ENCODE measurements around the gene LMX1B.

The LMX1B gene

DNA sequence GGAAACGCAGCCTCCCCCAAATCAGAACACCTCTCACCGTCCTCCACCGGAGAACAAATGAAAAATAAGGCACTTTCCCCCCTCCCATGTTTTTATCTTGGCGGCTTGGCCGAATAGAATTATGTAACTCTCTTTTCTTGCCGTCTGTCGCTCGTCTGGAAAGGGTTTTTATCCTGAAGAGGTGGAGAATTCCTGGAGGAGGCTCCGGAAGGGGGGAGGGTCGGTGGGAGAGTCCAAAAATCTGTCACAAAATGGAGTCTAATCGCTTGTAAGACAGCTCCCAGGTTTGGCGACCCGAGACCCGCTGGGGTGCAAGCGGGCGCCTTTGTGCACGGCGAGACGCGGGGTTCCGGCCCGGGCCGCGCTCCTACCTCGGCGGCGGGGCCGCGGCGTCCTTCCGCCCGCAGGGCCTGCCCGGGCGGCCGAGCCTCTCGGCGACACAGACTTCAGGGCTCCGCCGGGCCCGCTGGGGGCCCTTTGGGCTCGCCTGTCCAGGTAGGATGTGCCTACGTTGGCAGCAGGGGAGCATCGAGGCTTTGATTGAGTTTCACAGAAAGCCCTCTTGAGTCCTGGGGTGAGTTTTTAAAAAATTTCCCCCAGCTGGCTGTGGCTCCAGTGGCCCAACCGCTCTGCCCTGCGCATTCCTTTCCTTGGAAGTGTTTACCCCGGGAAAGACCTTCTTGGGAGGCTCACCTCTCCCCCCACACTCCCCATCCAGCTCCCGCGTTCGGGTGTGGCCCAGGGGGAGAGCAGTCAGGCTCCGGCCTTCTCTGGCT lies 5.0 kb downstream of the LMX1B start:
- DNase-seq: no peak

DNA sequence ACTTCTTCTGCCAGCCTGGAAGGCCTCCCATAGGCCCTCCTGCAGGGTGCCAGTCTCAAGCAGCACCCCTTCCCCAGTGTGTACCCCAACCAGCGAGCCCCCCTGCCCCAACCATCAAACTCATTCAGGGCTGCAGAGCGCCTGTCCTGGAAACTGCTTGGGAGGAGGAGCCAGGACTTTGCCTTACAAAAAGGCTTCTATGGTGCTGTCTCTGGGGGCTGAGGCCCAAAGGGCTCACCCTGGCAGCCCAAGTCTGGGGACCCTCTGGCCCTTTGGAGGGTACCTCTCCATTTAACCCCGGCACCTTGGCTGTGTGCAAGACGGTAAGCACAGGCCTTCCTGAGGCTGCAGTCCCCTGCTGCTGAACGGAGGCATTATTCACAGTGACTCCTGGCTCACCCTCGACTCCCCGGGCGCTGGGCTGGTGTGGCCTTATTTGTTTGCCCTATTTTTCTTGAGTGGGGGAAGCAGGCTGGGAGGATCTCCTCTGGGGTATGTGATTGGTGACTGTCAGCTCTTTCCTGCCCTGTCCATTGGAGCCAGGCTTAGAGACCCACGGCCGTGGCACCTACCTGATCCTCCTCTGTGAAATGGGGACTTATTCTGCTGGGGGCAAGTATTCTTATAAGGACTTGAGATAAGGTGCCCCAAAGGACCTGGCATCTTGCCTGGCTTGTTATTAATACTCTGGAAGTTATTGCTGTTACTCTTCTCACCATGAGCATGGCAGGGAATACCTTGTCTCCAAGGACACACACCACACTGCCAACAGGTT lies 5.8 kb downstream of the LMX1B start:
- no peak for DNase-seq

DNA sequence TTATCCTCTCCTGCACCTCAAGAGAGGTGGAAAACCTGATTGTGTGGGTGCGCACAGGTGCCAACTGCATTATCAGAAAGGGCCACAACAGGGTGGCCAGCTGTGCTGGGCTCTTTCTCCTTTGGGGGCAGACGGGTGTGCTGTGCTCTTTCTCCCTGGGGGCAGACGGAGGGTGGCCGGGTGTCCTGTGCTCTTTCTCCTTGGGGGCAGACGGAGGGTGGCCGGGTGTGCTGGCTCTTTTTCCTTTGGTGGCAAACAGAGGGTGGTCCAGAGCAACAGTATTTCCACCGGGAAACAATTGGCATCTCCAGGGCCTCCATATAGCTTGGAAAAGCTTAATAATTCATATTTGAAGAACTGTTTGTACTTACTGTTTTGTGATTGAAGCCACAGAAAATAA lies 6.8 kb downstream of the LMX1B start:
- DNase-seq: no peak

DNA sequence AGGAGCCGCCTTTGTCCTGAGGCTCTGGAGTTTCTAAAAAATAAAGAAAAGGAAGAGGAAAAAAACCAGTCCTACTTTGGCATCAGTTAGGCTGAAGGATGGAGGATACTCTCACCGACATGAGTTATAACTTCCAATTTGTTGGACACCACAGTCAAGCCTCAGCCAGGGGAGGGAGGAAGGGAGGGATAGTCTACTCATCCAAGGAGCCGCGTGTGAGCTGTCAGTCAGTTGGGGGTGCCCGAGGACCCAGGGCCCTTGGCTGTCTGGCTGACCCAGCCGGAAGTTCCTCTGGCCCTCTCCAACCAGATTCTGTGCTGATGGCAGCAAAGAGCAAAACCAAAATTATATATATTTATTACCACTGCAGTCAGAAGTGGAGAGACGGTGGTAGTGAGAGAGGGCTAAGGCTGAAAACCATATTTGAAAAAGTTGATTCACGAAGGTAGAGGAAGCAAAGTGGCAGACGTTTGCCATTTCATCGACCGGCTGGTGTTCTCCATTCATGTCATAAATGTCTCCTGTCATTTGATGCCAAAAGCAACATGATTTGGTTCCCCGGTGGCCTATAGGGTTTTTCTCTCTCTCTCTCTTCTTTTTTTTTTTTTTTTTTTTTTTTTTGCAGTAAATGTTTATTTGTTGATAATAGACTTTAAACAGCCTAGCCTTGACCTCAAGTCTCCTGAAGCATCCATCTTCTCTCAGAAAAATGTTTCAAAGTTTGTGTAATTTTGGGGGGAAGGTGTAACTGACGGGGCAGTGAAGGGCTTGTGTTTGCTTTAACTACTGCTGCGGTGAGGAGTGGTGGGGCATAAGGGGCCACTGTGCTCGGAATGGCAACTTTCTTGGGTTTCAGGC lies 7.6 kb downstream of the LMX1B start:
- no peak for DNase-seq

DNA sequence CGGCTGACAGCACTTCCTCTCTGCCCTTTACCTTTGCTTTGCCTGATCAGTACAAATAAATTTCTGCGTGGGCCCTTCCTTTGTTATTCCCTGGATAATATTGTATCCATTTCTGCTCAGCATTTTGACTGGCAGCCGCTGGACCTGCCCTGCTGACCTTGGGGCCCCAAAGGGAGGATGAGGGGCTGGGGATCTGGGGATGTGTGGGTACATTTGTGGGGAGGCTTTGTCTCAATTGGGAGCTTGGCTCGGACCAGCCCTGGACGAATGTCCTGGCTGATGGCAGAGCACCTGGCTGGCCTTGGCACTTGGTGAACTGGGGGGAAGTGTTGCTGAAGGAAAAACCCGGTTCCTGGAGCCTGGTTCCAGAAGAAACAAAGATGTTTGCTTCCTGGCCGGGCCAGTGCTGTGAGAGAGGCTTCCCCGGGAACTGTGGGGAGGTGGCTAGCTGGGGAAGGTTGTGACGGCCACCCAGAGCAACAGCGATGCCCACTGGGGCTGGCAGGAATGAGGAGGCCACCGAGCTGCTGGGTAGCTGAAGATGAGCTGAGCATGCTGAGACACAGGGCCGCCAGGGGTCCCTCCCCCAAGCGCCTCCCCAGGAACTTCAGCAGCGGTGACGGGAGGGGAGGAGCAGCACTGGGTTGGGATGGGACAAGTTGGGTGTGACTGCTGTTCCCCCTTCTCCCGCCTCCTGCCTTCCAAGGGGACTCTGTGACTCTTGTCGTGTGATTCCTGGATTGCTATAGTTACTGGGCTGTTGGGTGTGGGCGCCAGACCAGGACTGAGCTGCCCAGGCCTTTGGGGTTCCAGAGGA lies 8.4 kb downstream of the LMX1B start:
- DNase-seq: no peak

DNA sequence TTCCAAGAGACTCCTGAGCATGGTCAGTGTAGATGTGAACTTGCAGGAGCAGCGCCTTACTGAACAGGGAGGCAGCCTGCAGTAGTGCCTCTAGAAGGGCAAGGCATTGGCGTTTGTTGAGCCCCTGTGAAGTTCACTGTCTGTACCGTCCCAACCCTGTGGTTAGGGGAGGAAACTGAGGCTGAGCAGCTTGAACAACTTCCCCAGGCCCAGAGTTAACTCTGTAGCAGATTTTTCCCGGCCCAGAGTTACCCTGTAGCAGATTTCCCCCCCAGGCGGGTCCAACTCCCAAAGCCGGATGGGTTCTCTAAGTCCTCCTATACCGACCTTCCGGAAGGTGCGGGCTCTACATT lies 9.6 kb downstream of the LMX1B start:
- DNase-seq: no peak

DNA sequence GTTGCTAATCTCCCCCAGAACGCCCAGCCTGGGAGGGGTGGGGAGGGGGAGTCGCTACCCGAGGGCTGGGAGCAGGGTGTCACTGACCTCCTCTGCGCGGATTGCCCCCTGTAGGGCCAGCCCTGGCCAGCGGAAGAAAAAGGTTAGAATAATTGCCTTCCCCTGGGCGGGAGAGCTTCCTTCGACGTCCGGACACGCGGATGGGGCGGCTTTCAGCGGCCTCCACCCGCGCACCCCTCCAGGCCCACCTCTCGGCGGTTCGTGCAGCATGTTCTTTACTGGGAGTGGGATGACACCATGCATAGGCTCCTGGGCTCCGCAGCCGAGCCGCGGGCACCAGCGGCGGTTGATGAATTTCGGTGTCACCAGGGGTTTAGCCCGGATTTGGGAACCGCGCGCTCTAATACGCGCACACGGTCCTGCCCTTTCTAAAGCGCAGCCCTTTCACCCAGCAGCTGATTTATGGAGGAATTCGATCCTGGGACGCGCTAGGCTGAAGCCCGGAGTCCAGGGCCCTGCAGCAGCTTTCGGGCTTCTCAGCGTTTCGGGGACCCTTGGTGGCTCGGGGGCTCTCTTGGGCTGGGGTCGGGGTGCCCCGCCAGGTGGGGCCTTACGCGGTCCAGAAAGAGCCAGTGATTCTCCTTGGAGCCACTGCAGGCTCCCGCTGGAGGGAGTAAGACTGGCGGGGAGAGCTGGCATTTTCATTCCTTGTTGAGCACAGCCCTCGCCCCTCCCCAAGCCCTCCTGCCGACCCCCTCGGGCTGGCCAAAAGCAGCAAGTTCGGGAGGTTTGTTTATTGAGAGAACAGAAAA lies 10.1 kb downstream of the LMX1B start:
- no peak for DNase-seq

DNA sequence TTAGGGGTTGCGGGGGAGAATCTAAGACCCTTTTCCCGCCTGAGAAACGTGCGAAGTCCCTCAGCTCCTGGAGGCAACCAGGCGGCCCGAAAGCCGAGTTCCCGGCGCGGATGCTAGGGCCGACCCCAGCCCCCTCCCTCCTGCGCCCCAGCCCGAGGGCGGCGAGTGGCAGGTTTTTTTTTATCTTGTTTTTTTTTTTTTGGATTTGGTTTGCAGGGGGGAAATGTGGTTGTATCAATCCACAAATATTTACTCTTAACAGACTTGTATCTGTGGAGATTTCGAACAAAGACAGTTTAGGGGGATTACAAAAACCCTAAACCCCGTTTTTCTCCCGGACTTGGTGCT lies 10.7 kb downstream of the LMX1B start:
- DNase-seq: no peak

DNA sequence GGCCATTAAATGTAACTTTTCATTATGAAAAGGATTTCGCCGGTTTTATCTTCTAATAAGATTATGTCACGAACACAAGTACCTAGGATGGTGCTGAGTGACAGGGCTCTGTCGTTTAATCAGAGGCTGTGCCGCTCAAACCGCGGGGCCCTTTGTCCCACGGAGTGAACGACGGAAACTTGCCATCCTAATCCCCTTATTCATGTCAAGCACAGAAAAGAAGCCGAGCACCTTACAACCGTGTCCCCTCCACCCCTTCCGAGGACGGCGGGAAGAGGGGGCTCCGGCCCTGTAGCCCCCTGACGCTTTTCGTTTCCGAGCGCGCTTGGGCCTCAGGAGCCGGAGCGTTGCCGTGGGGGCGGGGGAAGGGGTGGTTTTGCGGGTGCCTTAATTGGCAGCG lies 11.2 kb downstream of the LMX1B start:
- DNase-seq: no peak

DNA sequence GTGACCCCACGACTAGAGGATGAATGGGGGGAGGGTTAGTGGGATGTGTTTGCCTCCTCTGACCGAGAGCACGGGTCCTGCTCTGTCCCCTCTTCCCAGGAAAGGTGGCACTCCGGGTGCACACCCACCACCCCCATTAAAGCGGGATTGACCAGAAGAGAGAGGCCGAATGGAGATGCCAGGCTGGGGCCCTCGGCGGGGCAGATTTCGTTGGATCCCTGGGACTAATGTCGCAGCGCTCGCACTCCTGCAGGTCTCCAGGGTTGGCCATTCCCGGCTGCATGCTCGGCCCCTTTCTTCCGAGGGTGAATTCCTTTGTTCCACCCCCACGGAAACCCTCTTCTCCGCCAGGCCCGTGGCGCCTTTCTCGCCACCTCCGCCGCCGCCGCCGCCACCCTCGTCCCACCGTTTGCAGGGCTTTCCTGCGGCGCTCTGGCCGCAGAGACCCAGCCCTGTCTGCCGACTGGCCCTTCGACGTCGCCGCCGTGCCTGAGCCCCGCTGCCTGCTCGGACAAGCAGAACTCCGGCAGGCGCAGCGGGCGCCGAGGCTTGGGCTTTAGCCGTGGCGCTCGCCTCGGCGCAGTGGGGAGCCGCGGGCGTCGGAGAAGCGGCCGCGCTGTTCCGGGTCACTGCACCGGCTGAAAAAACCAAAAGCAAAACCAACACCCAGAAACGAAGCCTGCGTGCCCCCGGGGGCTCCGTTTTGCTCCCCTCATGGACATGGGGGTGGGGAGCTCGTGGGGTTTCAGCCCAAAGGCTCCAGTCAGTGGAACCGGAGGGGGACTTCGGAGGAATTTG lies 11.8 kb downstream of the LMX1B start:
- DNase-seq: no peak

DNA sequence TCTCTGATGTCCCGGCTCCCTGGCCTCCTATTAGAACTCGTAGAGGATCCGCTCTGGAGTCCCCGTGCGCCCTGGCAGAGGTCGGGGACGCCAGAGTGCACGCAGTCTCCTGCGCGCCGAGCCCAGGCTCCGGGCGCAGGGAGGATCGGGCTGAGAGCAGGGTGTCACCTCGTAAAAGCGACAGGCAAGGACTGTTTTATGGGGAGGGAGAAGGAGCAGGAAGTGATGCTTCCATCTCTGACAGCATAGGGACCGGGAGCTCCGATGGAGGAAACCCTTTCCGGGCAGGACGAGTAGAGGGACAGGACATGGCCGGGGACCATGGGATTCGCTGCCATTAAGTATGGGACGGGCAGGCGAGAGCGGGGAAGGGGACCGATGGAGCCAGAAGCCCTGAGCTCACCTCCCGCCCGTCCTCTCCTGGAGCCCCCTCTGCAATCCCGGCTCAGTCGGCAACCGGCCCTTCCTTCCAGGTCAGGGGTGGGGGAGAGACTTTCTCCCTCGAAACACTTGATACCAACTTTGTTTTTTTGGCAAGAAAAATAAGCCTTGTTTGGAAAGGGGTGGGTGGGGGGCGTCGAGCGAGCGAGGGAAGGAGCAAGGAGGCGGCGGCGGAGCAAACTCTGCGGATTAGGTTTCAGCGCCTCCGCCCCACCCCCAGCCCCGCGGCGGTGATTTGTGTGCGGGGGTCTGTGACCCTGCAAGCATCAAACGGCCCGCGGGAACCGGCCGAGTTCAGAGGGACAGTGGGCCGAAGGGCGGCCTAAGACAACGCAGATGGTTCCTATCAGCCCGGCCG lies 12.6 kb downstream of the LMX1B start:
- DNase-seq: no peak

DNA sequence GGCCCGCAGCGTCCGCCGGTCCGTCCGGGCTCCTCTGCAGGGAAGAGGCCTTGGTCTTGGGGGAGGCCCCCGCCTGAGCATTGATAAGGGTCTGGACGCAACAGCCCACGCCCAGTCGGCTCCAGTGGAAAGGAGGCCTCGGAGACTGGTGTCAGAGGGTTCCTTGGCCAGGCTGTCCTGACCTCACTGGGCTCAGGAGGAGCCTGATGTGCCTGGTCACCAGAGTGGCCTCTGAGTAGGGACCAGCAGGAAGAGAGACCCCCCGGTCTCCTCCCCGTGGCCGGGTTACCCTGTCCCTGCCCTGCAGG lies 13.2 kb downstream of the LMX1B start:
- DNase-seq: no peak

DNA sequence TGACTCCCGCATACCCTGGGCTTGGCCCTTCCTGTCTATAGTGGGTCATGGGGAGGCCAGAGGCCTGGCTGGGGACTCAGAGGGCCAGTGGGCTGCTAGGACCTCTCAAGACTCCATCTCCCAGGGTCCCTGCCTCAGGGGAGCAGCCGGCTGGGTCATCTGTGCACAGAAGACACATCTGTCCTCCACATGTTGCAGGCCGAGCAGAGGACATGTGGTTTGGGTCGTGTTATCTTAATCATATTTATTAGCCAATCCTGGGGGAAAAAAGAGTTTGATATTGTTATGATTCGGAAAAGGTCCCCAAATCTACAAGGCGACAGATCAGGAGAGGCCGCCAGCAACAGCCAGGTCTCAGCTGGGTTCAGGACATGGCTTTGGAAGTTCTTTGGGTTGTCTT lies 14.4 kb downstream of the LMX1B start:
- DNase-seq: no peak

DNA sequence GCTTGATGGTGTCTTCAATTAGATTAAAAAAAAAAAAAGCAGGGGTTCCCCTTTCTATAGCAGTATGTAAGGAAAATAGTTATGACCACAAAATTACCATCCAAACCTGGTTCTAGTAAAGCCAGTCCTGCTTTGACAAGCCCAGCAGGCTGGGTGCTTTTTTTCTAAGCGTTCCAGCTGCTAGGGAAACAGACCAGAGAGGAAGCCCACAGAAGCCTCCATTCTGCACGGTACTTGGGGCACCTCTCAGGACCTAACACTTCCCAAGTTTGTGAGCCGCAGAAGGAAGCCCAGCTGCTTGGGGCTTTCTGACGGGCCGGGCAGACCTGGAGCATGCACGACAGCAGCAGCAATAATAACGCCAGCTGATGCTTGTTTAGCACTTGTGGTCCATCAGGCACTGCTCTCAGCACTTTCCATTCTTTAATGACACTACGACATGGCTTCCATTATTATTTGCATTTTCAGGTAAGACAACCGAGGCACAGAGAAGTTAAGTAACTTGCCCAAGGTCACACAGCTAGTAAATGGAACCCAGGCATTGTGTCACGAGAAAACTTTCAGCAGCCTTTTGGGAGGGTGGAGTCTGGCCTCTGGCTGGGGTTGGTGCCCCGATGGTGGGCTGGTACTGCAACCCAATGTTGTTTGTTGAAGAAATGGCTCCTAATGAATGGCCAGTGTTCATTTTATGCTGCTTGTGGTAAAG lies 15.4 kb downstream of the LMX1B start:
- no peak for DNase-seq

DNA sequence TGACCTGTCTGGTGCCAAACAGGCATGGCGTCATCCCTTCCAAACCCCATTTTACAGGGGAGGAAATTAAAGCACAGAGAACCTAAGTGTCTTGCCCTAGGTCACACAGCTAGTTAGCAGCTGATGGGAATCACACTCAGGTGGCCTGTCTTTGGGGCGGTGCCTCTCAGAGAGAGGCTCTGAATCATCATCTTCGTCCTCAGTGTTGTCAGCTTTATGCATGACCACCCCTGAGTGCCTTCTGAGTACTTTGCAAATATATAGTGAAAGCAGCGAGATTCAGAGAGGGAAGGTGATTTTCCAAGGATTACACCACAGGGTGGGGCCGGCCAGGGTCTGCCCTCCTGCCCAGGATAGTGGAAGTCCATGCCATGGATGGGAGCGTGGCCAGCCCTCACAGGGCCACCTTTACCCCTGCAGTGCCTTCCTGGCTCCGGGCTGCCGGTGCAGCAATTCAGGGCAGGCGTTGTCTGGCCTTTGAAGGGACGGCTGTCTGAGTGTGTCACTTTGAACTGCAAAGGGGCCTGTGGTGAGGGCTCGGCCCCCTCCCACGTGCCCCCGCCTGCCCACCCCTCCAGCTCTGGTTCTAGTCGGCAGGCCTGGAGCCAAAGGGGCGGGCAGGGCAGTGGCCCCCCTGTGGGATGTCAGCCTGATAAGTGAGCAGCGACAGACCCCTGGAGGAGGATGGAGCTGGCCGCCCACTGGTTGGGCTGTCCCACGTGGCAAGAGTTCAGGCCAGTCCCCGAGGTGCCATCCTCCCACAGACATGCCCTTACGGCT lies 16.9 kb downstream of the LMX1B start:
- DNase-seq: no peak

DNA sequence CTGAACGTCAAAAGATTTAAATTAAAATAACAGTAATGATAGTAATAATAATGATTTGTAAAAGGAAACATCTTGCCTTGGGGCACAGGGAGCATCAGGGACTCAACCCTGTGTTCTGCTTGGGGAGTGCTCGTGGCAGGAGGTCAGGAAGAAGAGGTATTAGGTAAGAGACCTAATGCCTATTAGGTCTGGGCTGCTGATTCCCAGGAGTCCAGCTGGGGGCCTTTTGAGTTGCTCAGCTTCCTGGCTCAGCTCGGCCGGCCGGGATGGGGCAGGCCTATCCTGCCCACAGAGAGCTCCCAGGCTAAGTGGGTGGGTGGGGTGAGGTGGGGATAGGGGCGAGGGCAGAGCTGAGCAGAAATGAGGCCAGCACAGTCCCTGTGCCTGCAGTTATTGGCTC lies 17.5 kb downstream of the LMX1B start:
- DNase-seq: no peak

DNA sequence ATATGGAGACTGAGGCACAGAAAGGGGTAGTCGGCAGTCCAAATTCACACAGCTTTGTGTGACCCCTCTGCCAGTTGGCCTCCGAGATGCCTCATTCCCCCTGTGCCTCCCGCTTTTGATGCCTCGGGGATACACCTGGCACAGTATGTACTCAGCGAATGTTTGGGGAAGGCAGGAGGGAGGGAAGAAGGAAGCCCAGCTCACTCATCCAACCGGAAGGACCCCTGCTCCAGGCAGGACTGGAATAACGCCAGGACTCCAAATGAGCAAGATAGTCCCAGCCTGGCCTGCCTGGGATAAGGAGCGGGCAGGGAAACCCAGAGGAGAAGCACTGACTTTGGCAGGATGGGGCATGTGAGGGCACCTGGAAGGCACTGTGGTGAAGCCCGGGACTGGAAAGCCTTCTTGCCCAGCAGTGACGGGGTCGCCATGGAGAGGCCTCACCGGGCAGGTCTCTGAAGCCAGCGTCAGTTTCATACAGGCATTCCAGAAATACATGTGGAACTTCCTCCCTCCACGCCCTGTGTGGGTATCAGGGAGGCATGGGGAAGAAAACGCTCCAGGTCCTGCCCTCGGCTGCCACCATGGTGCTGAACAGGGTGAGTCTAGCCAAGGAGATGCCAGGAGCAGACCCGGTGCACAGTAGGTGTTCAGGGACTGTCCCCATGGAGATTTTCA lies 20.3 kb downstream of the LMX1B start:
- DNase-seq: no peak

DNA sequence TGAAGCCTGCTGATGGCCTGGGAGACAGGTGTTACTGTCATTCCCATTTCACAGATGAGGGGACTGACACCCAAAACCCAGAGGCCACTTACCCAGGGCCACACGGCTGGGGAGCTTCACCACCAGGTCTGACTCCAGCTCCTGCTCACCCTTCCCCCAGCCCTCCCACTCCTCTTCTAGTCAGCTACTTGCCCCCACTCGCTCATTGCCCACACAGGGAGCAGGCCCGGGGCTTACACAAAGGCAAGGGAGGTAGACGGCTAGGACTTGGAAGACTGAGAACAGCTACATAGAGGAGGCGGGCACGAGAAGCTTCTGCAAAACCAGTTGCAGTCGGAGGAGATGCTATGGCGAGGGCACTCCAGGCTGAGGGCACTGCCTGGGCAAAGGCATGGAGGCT lies 21.3 kb downstream of the LMX1B start:
- no peak for DNase-seq

Measured in activated effector memory CD4-positive, alpha-beta T cell treated with Interleukin-2 at 50 U/mL for 16 hours (primary cell).